ENCODE data around the gene PLIN4. TPM values are rescaled to one million over a fixed set of nuclear protein-coding genes. Genes with fewer than 3 reads are reported as not detected.
"Not testable (repeated sequence)": the region's sequence is repeated elsewhere in the genome, so short reads cannot be mapped to it uniquely, and the experiment has no call there.

PLIN4 gene
- total RNA-seq, 1 donor from 2014 or later: 0.27 TPM

GRCh38 chr19:4543842-4544647, 25.8 kb upstream of the PLIN4 start:
- no peaks in the 10 kb centered on the region for H3K4me1 Mint-ChIP-seq (ENCODE audit: low read depth, unreplicated experiment)
- no peak for DNase-seq
- H3K9me3 Mint-ChIP-seq (ENCODE audit: unreplicated experiment): peaks cover 6% of the 10 kb centered on the region
- TF ChIP-seq CTCF (IDR thresholded peaks at IDR 0.05; ENCODE audit: partially characterized antibody, unreplicated experiment): no peak
- H3K4me3 Mint-ChIP-seq (ENCODE audit: unreplicated experiment): no peak overlapping the region
- peaks cover 9% of the 10 kb centered on the region for H3K36me3 Mint-ChIP-seq (ENCODE audit: unreplicated experiment)
- peaks cover 13% of the 10 kb centered on the region for H3K27me3 Mint-ChIP-seq (ENCODE audit: unreplicated experiment)
- no peak overlapping the region for H3K27ac Mint-ChIP-seq (ENCODE audit: unreplicated experiment)

DNA sequence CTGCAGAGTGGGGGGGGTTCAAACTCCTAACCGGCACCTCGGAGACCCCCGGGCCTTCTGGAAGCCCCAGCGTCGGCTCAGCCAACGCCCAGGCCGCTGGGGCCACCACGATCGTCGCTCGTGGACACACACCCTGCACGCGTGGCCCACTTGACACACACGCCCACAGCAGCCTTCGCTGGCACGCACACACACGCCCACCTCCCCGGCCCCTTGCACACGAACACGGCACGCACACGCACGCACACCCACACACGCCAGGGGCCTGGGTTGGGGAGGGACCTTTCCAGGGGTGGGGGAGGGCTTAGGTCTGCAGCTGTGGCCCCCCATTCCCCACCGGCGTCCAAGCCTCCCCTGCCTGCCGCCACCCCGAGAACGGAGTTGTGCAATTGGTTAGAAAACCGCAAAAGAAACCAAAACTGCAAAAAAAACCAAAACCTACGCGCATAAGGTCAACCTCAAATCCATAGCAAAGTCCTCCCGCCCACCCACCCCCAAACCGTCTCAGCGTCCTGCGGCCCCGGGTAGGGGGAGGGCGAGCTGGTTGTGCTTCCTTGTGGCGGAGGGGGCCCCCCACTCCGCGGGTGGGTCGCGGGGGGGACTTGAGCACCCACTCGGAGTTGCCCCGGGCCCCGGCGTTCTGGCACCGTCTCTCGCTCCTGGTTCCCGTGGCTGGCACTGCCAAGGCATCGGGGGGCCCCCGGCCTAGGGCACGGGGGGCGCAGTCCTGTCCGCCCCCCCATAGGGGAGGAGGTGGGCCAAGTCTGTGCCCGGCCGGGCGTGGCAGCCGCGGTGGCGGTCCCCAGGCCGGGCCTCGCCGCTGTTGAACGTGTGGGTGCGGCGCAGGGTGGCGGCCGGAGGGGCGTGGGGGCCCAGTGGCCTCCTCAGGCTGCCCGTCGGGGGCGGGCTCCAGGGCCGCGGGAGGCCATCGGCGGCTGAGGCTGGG, 24.9 kb upstream of the PLIN4 start:
- Mint-ChIP-seq H3K9me3 (ENCODE audit: unreplicated experiment) (peaks cover 4% of the 10 kb centered on the region), H3K27ac (ENCODE audit: unreplicated experiment) (no peak overlapping the region), H3K36me3 (ENCODE audit: unreplicated experiment) (peaks cover 11% of the 10 kb centered on the region), H3K27me3 (ENCODE audit: unreplicated experiment) (peaks cover 15% of the 10 kb centered on the region), H3K4me1 (ENCODE audit: low read depth, unreplicated experiment) (no peaks in the 10 kb centered on the region), H3K4me3 (ENCODE audit: unreplicated experiment) (no peak overlapping the region)
- no peak for DNase-seq
- TF ChIP-seq CTCF (IDR thresholded peaks at IDR 0.05; ENCODE audit: partially characterized antibody, unreplicated experiment): no peak

DNA sequence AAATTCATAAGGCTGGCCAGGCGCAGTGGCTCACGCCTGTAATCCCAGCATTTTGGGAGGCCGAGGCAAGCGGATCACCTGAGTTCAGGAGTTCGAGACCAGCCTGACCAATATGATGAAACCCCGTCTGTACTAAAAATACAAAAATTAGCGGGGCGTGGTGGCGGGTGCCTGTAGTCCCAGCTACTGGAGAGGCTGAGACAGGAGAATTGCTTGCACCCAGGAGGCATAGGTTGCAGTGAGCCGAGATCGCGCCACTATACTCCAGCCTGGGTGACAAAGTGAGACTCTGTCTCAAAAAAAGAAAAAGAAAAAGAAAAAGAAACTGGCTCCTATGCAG, 23.5 kb upstream of the PLIN4 start:
- not testable (repeated sequence) for DNase-seq; H3K4me1 Mint-ChIP-seq (ENCODE audit: low read depth, unreplicated experiment); H3K27ac Mint-ChIP-seq (ENCODE audit: unreplicated experiment); H3K4me3 Mint-ChIP-seq (ENCODE audit: unreplicated experiment); H3K9me3 Mint-ChIP-seq (ENCODE audit: unreplicated experiment)
- Mint-ChIP-seq H3K36me3 (ENCODE audit: unreplicated experiment) (peaks cover 11% of the 10 kb centered on the region), H3K27me3 (ENCODE audit: unreplicated experiment) (peaks cover 10% of the 10 kb centered on the region)

- H3K36me3 Mint-ChIP-seq (ENCODE audit: unreplicated experiment): peaks cover 11% of the 10 kb centered on the region
Observed at GRCh38 chr19:4541114-4541805, 23.0 kb upstream of the PLIN4 start.

More at GRCh38 chr19:4541114-4541805, 23.0 kb upstream of the PLIN4 start:
- DNase-seq: no peak
- no peak overlapping the region for H3K27ac Mint-ChIP-seq (ENCODE audit: unreplicated experiment)
- peaks cover 4% of the 10 kb centered on the region for H3K9me3 Mint-ChIP-seq (ENCODE audit: unreplicated experiment)
- no peaks in the 10 kb centered on the region for H3K4me1 Mint-ChIP-seq (ENCODE audit: low read depth, unreplicated experiment)
- H3K4me3 Mint-ChIP-seq (ENCODE audit: unreplicated experiment): no peak overlapping the region
- peaks cover 10% of the 10 kb centered on the region for H3K27me3 Mint-ChIP-seq (ENCODE audit: unreplicated experiment)
- no peak for TF ChIP-seq CTCF (IDR thresholded peaks at IDR 0.05; ENCODE audit: partially characterized antibody, unreplicated experiment)

All from glutamatergic neuron (in vitro differentiated cells).